ENCODE results near the gene IPMK. TPM values are rescaled to one million over a fixed set of nuclear protein-coding genes. Genes with fewer than 3 reads are reported as not detected.

IPMK gene
- total and polyA plus RNA-seq, 9 of the 15 experiments (the other 6 are each of a cell fraction or from before 2014, with no cell fraction given): 0.98 to 4.4 (median 2.7) TPM

GRCh38 chr10:58282615-58283014 lies 14.9 kb upstream of the IPMK start:
- Histone ChIP-seq H3K9me3 (replicated peaks; ENCODE audit: control insufficient read depth, insufficient read depth, low read depth, low read length) (no peaks in the 10 kb centered on the region), H3K9me1 (ENCODE audit: control insufficient read depth, insufficient read depth, low read length) (no peaks in the 10 kb centered on the region), H4K20me1 (replicated peaks; ENCODE audit: control insufficient read depth, insufficient read depth, low read length) (no peaks in the 10 kb centered on the region), H3K27ac (ENCODE audit: extremely low read depth, low read depth, low read length) (no peak overlapping the region), H3K4me1 (replicated peaks in 1 of 2; ENCODE audit: control insufficient read depth in 2 of 2, insufficient read depth in 2 of 2, low read length in 2 of 2) (no peaks in the 10 kb centered on the region), H3K9ac (ENCODE audit: insufficient read depth in 1 of 2, low read depth in 2 of 2, low read length in 2 of 2) (no peak overlapping the region), H3K4me3 (no peak overlapping the region), H2AFZ (ENCODE audit: low read depth, low read length) (no peak overlapping the region), H3K27me3 (ENCODE audit: control insufficient read depth in 2 of 2, insufficient read depth in 2 of 2, low read length in 2 of 2) (no peaks in the 10 kb centered on the region), H3K79me2 (ENCODE audit: control insufficient read depth, insufficient read depth, low read length) (peaks cover 3% of the 10 kb centered on the region; the same call in 1 of the 3 replicates), H3K36me3 (ENCODE audit: control insufficient read depth, insufficient read depth, low read length) (peaks cover 78% of the 10 kb centered on the region), H3K4me2 (ENCODE audit: insufficient read depth, low read length) (no peak overlapping the region)
- ATAC-seq (no peak; the same call in 2 of the 3 replicates), FAIRE-seq (no peak), DNase-seq (ENCODE audit: extremely low read depth in 1 of 4, low spot score in 3 of 4) (no peak)
- intact Hi-C loops (cut with micrococcal nuclease) (no loop called here), in situ Hi-C loops (cut with MboI) (no loop called here)
- CTCF ChIA-PET (ENCODE audit: low intra/inter-chr PET ratio): no interaction called here
- 97% methylated on average over 3 of the region's 3 CpGs for WGBS (ENCODE audit: insufficient coverage, low coverage, missing lambda C conversion rate)
- no TSS peak for BruUV-seq (replicated peaks)
- no peak for TF ChIP-seq STAT5B (CRISPR knock-in tag; IDR thresholded peaks at IDR 0.05)
- TF ChIP-seq E2F3 (CRISPR knock-in tag; IDR thresholded peaks at IDR 0.05): no peak
- TF ChIP-seq PCBP1 (IDR thresholded peaks at IDR 0.05; ENCODE audit: low read depth, low read length, poor library complexity, severe bottlenecking): no peak
- TF ChIP-seq ZNF589 (CRISPR knock-in tag; IDR thresholded peaks at IDR 0.05; ENCODE audit: low read depth): no peak
- TF ChIP-seq, protein P1, sequence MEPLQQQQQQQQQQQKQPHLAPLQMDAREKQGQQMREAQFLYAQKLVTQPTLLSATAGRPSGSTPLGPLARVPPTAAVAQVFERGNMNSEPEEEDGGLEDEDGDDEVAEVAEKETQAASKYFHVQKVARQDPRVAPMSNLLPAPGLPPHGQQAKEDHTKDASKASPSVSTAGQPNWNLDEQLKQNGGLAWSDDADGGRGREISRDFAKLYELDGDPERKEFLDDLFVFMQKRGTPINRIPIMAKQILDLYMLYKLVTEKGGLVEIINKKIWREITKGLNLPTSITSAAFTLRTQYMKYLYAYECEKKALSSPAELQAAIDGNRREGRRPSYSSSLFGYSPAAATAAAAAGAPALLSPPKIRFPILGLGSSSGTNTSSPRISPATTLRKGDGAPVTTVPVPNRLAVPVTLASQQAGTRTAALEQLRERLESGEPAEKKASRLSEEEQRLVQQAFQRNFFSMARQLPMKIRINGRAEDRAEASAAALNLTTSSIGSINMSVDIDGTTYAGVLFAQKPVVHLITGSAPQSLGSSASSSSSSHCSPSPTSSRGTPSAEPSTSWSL (CRISPR knock-in tag; IDR thresholded peaks at IDR 0.05; ENCODE audit: borderline replicate concordance): no peak
- TF ChIP-seq KAT2B (IDR thresholded peaks at IDR 0.05; ENCODE audit: low read depth, low read length): no peak
- TF ChIP-seq NFE2 (IDR thresholded peaks at IDR 0.05; ENCODE audit: low read depth): no peak
- TF ChIP-seq FOXK2 (conservative IDR thresholded peaks at IDR 0.05 in 1 of 2, IDR thresholded peaks at IDR 0.05 in 1 of 2; ENCODE audit: low read depth in 2 of 2): no peak
- no peak for TF ChIP-seq SETDB1 (IDR thresholded peaks at IDR 0.05; ENCODE audit: low read length)
- no peak for TF ChIP-seq ZBTB33 (CRISPR knock-in tag; IDR thresholded peaks at IDR 0.05)
- TF ChIP-seq LCOR (CRISPR knock-in tag; IDR thresholded peaks at IDR 0.05): no peak
- POLR2A ChIA-PET: no interaction called here
